ENCODE data around the gene FOXP4. TPM values are rescaled to one million over a fixed set of nuclear protein-coding genes. Genes with fewer than 3 reads are reported as not detected.

The FOXP4 gene
- total and polyA plus RNA-seq, 2 experiments from 2014 or later, result 1.1 to 3.9 TPM

DNA sequence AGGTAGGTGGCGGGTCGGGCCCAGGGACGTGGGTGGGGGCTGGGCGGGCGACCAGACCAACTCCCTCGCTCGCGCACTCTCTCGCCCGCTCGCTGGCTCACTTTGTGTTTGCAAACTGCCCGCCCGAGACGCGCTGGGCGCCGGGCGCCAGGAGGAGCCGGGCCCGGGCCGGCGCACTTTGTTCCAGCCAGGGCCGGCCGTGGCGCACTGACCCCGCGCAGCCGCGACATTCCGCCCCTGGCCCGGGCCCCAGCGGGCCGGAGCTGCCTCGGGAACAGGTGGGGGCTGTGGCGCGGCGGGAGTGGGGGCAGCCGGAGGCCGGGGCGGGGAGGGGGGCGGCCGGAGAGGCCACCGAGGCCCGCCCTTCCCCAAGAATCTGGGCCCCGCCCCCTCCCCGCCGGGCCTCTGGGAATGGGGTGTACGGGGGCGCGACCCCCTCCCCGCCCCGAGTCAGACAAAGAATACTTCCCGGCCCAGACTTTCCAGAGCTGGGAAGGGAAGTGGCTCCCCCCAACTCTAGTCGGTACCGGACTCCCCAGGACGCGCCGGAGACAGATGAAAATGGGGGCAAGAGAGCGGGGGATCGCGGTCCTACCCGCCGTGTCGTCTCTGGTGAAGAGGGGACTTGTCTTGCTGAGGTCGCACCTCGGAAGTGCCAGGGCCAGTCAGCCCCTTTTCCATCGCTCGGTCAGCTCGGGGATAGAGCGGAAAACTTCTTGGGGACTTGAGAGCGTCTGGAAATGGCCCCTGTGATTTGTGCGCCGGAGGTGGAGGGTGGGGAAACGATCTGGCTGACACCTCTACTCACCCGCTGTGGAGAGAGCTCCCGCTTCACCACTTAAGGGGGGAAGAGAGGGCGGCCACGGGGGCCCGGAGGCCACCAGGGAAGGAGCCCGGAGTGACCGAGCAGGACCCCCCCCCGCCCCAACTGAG lies 951 bp downstream of the FOXP4 start:
- Histone ChIP-seq H2AFZ (peak overlapping the region; percentile 86), H3K79me2 (ENCODE audit: insufficient read depth) (0 out of 2 replicates have a peak, but pooled peaks cover 23% of the 10 kb centered on the region), H3K9me3 (ENCODE audit: low read depth) (no peaks in the 10 kb centered on the region), H3F3A (ENCODE audit: insufficient read depth) (no peaks in the 10 kb centered on the region), H3K27me3 (replicated peaks; ENCODE audit: insufficient read depth) (no peaks in the 10 kb centered on the region), H3K4me3 (peak overlapping the region; percentile 80), H4K20me1 (ENCODE audit: insufficient read depth) (no peaks in the 10 kb centered on the region), H3K27ac (no peak overlapping the region), H3K9ac (peak overlapping the region; percentile 60), H3K4me1 (ENCODE audit: insufficient read depth) (no peaks in the 10 kb centered on the region), H3K9me2 (ENCODE audit: insufficient read depth) (no peaks in the 10 kb centered on the region), H3K4me2 (ENCODE audit: unreplicated experiment) (peak overlapping the region; percentile 82), H3K36me3 (ENCODE audit: low read depth) (no peaks in the 10 kb centered on the region)
- in situ Hi-C loops (cut with MboI), result no loop called here
- WGBS, 2 experiments (ENCODE audit: low coverage in 1 of 2, low lambda C conversion rate in 2 of 2, missing lambda C conversion rate in 2 of 2), result 1 to 3% methylated on average over 37 to 79 of the region's 82 CpGs
- TF ChIP-seq EZH2phosphoT487 (IDR thresholded peaks at IDR 0.05; ENCODE audit: insufficient read depth, low read depth), result no peak
- TF ChIP-seq EZH2 (IDR thresholded peaks at IDR 0.05; ENCODE audit: insufficient read depth, poor library complexity, severe bottlenecking), result no peak
- DNase-seq, result peak; percentile 83

DNA sequence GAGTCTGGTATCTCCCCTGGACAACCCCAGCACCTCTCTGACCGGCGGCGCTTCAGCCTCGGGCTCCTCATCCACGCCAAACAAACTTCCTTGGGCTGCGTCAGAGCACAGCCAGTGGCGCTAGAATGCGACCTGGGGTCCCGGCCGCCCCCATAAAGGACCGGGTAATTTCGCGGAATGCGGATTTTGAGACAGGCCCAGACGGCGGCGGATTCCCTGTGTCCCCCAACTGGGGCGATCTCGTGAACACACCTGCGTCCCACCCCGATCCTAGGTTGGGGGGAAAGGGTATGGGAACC lies 1.6 kb downstream of the FOXP4 start:
- TF ChIP-seq EZH2 (IDR thresholded peaks at IDR 0.05; ENCODE audit: insufficient read depth, poor library complexity, severe bottlenecking) (no peak), EZH2phosphoT487 (IDR thresholded peaks at IDR 0.05; ENCODE audit: insufficient read depth, low read depth) (no peak)
- no peak for DNase-seq
- Histone ChIP-seq H2AFZ (peak overlapping the region; percentile 86), H3F3A (ENCODE audit: insufficient read depth) (no peaks in the 10 kb centered on the region), H3K27me3 (replicated peaks; ENCODE audit: insufficient read depth) (no peaks in the 10 kb centered on the region), H3K9ac (peak overlapping the region; percentile 60), H3K4me1 (ENCODE audit: insufficient read depth) (no peaks in the 10 kb centered on the region), H3K4me2 (ENCODE audit: unreplicated experiment) (peak overlapping the region; percentile 82), H3K9me3 (ENCODE audit: low read depth) (no peaks in the 10 kb centered on the region), H3K4me3 (peak overlapping the region; percentile 80), H4K20me1 (ENCODE audit: insufficient read depth) (no peaks in the 10 kb centered on the region), H3K9me2 (ENCODE audit: insufficient read depth) (no peaks in the 10 kb centered on the region), H3K27ac (no peak overlapping the region), H3K36me3 (ENCODE audit: low read depth) (no peaks in the 10 kb centered on the region), H3K79me2 (ENCODE audit: insufficient read depth) (0 out of 2 replicates have a peak, but pooled peaks cover 23% of the 10 kb centered on the region)
- 49 to 52% methylated on average over 17 to 21 of the region's 21 CpGs for WGBS, 2 experiments (ENCODE audit: low coverage in 1 of 2, low lambda C conversion rate in 2 of 2, missing lambda C conversion rate in 2 of 2)
- in situ Hi-C loops (cut with MboI), result no loop called here

DNA sequence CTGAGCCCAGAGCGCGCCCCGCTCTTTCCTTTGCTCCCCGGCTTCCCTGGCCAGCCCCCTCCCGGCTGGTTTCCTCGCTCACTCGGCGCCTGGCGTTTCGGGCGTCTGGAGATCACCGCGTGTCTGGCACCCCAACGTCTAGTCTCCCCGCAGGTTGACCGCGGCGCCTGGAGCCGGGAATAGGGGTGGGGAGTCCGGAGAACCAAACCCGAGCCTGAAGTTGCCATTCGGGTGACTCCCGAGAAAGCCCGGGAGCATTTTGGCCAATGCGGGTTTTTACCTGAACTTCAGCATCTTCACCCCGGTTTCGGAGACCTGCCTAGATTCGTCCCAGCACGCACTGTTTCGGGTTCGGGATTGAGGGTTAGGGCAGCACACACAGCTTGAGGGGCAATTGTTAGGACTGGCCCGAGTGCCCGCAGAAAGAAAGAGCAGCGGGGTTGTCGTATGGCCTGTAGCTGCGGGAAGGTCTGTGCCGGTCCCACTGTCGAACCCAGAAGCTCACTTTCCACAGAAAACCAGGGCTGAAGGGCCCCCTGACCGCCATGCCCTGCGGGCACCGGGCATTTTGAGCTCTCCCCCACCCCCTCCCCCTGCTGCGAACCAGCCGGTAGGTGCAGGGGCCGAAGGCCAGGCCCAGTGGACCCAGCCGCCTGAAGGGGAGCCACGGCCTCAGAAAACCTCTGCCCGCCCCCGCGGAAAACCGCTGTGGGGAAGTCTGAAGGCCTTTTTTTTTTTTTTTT lies 2.1 kb downstream of the FOXP4 start:
- DNase-seq, result no peak
- Histone ChIP-seq H3K9me3 (ENCODE audit: low read depth) (no peaks in the 10 kb centered on the region), H3K36me3 (ENCODE audit: low read depth) (no peaks in the 10 kb centered on the region), H3K9me2 (ENCODE audit: insufficient read depth) (no peaks in the 10 kb centered on the region), H3F3A (ENCODE audit: insufficient read depth) (no peaks in the 10 kb centered on the region), H3K4me2 (ENCODE audit: unreplicated experiment) (peak overlapping the region; percentile 82), H3K4me1 (ENCODE audit: insufficient read depth) (no peaks in the 10 kb centered on the region), H3K27ac (no peak overlapping the region), H2AFZ (no peak overlapping the region), H3K27me3 (replicated peaks; ENCODE audit: insufficient read depth) (no peaks in the 10 kb centered on the region), H3K79me2 (ENCODE audit: insufficient read depth) (0 out of 2 replicates have a peak, but pooled peaks cover 23% of the 10 kb centered on the region), H3K9ac (no peak overlapping the region), H4K20me1 (ENCODE audit: insufficient read depth) (no peaks in the 10 kb centered on the region), H3K4me3 (0 out of 2 replicates have a peak overlapping the region, but pooled peaks have one; percentile 80)
- TF ChIP-seq EZH2phosphoT487 (IDR thresholded peaks at IDR 0.05; ENCODE audit: insufficient read depth, low read depth), result no peak
- TF ChIP-seq EZH2 (IDR thresholded peaks at IDR 0.05; ENCODE audit: insufficient read depth, poor library complexity, severe bottlenecking), result no peak
- in situ Hi-C loops (cut with MboI), result no loop called here
- WGBS, 2 experiments (ENCODE audit: low coverage in 1 of 2, low lambda C conversion rate in 2 of 2, missing lambda C conversion rate in 2 of 2), result 91 to 92% methylated on average over 43 to 50 of the region's 50 CpGs

DNA sequence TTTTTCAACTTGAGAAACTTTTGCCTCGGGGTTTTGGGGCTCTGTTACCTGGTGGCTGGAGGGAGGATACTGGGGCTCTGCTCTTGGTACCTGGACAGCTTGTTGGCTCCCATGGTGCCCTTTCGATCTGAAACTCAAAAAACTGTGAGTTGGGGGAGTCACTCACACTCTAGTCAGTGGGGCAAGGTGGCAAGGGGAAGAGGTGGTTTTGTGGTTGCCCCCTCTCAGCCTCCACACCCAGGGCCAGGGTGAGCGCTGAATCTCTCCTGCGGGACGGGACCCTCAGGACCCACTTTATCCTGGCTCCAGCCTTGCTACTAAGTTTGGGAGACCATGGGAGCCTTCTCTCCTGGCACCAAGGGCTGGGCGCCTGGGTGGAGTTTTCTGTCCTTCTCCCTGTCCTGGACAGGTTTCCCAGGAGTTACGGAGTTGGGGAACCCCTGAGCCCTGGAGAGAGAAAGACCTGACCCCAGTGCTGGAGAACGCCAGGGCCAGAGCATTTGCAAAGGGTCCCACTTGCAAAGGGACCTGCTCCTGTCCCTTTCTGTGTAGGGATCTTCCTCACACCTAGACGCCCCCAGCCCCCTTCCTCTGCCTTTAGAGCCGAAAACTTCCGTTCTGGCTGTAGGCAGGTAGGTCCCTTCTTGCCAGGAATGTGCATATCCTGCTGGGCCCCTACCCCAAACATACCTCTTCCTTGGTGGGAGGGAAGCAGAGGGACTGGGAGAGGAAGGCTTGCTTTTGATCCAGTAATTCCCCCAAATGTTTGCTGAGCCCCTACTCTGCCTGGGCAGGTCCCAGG lies 2.9 kb downstream of the FOXP4 start:
- Histone ChIP-seq H2AFZ (no peak overlapping the region), H3K36me3 (ENCODE audit: low read depth) (no peaks in the 10 kb centered on the region), H3K9ac (no peak overlapping the region), H3K4me1 (ENCODE audit: insufficient read depth) (no peaks in the 10 kb centered on the region), H3K79me2 (ENCODE audit: insufficient read depth) (0 out of 2 replicates have a peak, but pooled peaks cover 23% of the 10 kb centered on the region), H3K9me3 (ENCODE audit: low read depth) (no peaks in the 10 kb centered on the region), H3K9me2 (ENCODE audit: insufficient read depth) (no peaks in the 10 kb centered on the region), H3K4me2 (ENCODE audit: unreplicated experiment) (no peak overlapping the region), H4K20me1 (ENCODE audit: insufficient read depth) (no peaks in the 10 kb centered on the region), H3F3A (ENCODE audit: insufficient read depth) (no peaks in the 10 kb centered on the region), H3K27ac (no peak overlapping the region), H3K4me3 (no peak overlapping the region), H3K27me3 (replicated peaks; ENCODE audit: insufficient read depth) (no peaks in the 10 kb centered on the region)
- DNase-seq, result no peak
- no peak for TF ChIP-seq EZH2 (IDR thresholded peaks at IDR 0.05; ENCODE audit: insufficient read depth, poor library complexity, severe bottlenecking)
- TF ChIP-seq EZH2phosphoT487 (IDR thresholded peaks at IDR 0.05; ENCODE audit: insufficient read depth, low read depth), result no peak
- 96 to 97% methylated on average over 11 of the region's 11 CpGs for WGBS, 2 experiments (ENCODE audit: low coverage in 1 of 2, low lambda C conversion rate in 2 of 2, missing lambda C conversion rate in 2 of 2)
- in situ Hi-C loops (cut with MboI), result no loop called here
